GM12891 (cell line): ENCODE results near the gene PRKCA.

Source experiments
- PAX5 ChIP-seq: IDR thresholded peaks from 2 replicates; pipeline ENCODE4 v1.6.1; 2011; ENCODE audit warnings: low read length, moderate library complexity, mild to moderate bottlenecking; ENCODE audit not compliant: insufficient read depth, severe bottlenecking
- POLR2A ChIP-seq: IDR thresholded peaks from 2 replicates; pipeline ENCODE4 v1.6.1; 2011; ENCODE audit warnings: low read depth, low read length, control low read depth
- POLR2AphosphoS5 ChIP-seq: IDR thresholded peaks from 2 replicates; pipeline ENCODE4 v1.6.1; 2011; ENCODE audit warnings: low read depth, low read length, control low read depth
- TAF1 ChIP-seq: IDR thresholded peaks from 2 replicates; pipeline ENCODE4 v1.6.1; 2011; ENCODE audit warnings: low read depth, low read length, control low read depth

- TF ChIP-seq PAX5: no peak
- TF ChIP-seq POLR2A: no peak
- TF ChIP-seq TAF1: no peak
- no peak for TF ChIP-seq POLR2AphosphoS5
Observed at GRCh38 chr17:66787914-66788313, 485.5 kb downstream of the PRKCA start.
